NCI-H460 (cell line): ENCODE measurements around the gene SSH2. TPM values are rescaled to one million over a fixed set of nuclear protein-coding genes. Genes with fewer than 3 reads are reported as not detected.
"Not testable (repeated sequence)": the region's sequence is repeated elsewhere in the genome, so short reads cannot be mapped to it uniquely, and the experiment has no call there.

Experiments
- DNase-seq: peaks from one replicate; pipeline ENCODE4 v3.0.0-alpha.2; 2016; ENCODE audit warnings: low read depth; ENCODE audit errors: extremely low read depth
- total RNA-seq: library from RNA; depleted of rRNA; stranded (reverse); fragments of >200 nt; shearing (Covaris generic); gene quantifications from 2 replicates; pipeline ENCODE4 v1.2.3, GENCODE V29; 2014

Gene SSH2
- total RNA-seq, 1 experiment from 2014 or later: 7.6 TPM

DNA sequence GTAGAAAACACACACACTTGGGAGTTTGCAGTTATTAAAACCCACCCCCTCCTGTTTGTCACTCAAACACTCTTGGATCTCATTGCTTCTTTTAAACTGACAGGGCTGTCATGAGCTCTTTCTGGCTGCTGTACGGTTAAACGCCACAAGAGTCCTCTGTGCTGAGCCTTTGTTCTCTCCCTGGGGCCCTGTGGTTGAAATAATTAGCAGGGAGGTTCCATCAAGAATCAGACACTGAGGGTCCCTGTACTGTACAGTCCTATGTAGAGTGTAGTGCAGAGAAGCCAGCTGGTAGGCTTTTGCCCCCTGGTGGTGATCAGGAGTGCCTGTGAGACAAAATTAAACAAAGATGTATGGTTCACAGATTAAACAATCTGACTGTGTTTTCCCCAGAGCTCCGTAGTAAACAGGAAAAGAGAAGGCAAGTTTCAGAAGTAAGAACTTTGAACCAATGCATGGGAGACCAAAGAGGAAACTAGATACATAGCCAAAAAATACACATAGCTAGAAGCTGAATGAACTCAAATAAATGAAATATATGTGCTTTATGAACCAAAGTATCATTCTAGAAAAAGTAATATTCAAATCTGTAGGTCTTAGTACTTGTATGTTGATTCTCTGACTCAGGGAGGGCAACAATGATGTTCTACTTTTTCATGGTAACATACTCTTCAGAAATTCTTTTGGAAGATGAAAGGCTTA lies 1.4 kb upstream of the SSH2 start:
- peak; percentile 75 for DNase-seq

DNA sequence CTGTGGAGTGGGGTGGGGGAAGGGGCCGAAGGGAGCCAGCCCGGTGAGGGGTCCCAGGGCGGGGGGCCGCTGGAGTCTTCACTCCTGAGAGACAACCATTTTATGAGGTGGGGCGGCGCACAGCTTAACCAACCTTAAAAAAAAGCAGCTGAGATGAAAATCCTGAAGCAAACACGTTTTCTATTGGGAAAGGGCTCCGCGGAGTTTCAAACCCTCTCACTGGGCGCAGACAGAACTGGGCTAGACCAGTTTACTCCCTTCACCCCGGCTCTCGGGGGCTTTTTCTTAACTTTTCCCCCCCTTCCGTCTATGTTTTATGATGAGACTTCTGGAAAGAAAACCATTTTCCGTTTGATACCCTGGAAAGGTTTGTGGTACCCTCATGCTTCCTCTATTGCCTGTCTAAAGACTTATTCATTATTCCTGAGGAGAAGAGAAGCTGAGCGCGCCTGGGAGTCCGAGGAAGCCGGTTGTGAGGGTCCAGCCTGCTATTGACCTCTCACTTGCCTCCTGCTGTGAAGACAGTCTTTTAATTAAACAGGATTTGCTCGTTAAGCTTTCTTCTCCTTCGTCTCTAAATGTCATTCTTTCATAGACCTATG lies 482 bp upstream of the SSH2 start:
- DNase-seq: no peak

DNA sequence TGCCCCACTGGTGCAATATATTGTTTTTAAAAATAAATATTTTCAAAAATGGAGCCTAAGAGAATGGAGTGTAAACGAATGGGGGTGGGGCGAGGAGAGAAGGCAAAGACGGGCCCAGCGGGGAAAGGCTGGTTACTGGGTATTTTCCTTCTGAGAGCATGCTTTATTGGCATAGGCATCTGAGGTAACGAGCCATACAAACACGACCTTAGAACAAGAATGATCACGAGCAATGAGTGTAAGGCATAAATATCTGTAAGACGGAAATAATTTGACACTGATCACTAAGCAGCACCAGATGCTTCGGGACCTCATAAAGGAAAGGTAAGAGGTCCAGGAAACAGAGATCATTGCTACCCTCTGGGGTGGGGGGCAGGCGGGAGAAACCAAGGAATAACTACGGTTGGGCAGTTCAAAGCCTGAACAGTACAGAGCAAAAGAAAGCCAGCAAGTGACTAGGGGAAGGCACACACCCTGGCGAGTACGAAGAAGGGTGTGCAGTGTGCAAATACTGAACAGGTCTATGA lies 959 bp downstream of the SSH2 start:
- peak; percentile 14 for DNase-seq

DNA sequence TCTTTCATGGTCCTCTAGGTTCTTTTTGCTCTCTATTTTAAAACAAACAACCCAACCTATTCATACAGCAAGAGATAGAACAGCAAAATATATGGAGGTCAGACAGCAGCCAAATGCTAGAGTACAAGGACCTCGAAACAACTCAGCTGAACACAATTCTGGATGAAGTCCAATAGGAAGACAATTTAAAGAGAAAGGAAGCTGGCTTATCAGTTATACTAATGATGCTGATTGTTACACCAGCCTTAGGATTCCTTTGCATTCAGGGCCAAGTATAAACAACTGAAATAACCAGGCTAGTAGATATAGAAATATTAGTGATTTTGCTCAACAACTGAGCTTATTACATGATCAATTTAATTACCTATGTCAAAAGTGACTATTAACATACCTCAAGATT lies 2.5 kb downstream of the SSH2 start:
- DNase-seq: no peak

DNA sequence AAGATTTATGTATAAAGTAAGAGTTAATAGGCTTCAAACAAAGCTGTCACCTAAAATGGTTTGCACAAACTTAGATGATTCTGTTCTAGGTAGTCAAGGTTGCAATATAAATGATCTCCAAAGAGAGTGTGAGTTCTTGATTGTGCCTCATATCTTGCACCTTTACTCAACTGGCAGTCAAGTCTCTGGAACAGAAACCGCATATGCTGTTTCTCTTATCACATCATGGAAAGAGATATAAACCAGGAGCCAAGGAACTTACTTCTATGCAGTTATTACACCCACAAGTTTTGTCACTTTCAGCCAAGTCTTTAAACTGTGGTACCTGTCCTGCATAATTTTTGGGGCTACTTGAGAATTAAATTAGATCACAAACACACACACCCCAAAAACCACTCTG lies 5.2 kb downstream of the SSH2 start:
- no peak for DNase-seq

DNA sequence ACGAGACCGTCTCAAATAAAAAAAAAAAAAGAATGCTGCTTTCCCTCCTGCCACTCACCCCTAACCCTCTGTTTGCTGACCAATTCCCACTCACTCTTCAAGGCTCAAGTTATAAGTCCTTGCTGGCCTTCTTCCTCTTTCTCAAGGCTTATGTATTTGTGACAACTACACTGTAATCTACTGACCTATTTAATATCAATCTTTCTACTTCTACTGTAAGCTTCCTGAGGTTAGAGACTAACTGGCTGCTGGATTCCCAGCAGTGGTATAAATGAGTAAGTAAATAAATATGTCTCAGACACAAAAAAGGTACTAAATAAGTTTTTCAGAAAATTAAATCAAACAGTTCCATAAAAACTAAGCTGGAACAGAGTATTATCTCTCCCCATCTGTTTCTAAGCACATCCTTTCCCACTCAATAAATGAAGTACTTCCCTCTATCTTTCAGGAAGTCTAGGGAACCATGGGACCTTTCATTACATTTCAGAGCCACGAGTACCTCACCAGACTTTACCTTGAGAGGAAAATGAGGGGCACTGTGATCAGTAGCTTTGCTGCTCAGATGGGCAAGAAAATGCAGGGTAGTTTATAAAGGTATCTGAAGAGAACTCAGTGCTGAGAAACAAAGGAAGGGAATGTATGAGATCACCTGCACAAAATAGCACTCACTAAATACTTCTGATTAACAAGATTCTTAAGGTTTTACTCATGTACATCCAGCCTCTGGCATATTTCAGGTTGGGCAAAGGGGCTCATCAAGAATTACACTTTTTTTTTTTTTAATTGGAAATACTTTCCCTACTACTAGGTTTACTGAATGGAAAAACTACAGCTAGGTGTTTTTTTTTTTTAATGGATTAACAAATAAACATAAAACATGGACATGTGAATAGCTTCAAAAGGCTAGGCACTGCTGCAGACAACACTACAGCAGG lies 10.8 kb downstream of the SSH2 start:
- no peak for DNase-seq

DNA sequence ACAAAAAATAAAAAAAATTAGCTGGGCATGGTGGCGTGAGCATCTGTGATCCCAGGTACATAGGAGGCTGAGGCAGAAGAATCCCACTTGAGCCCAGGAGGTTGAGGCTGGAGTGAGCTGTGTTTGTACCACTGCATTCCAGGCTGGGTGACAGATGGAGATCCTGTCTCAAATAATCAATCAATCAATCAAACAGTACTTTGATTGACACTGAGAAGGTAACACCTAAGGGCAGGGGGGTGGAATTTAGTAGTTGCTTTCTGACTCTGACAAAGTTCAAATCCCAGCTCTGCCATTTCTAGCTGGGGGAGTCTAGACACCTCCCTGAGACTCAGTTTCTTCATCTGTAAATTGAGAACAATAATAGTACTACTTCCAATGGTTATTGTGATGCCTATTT lies 12.0 kb downstream of the SSH2 start:
- DNase-seq: no peak

DNA sequence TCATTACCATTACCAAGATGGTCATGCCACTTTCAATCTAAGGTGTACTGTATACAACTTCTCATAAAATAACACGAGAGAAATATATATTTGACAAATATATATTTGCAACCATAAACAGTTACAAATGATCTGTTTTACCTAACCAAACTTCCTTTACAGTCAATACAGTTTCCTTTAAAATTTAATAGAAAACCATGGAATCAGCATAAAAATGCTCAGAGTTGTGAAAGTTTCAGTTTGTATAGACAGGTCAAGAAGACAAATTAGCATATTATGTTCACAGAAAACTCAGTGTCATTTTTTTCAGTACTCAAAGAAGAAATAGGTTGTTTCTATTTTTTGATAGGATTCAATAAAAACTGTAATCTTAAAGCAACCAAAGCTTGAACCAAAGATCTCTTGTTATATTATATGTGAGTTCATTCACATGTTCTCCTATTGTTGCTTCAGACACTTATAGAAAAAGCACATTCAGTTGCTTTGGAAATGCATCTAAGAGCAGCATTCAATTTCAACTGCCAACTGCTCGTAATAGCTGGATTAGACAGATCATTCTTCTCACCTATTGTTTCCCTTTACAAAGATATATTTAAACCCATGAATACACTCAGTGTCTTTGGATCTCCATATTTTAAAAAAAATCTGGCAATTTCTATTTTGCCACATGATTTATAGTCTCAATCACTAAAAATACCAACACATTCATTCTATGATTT lies 15.1 kb downstream of the SSH2 start:
- DNase-seq: no peak

DNA sequence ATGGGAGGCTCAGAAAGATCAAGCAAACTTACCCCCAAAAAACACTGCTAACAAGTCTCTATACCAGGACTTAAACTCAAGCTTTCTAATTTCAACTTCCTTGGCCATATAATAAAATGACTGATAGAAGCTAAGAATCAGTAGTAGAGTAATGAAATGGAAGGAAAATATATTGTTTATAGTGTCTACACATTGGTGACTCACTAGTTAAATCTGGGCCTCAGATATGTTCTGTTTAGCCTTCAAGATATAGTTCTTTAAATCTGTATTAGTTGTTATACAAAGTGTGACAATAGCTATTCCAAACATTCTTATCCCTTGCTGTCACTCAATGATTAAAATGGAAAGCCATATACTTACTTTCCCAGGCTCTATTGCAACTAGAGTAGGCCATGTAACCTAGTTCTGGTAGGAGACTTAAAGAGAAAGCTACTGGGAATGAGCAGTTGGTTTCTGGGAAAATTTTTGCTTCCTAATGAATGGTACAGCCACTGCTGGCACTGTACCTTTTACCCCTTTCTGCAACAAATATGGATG lies 18.3 kb downstream of the SSH2 start:
- DNase-seq: no peak

DNA sequence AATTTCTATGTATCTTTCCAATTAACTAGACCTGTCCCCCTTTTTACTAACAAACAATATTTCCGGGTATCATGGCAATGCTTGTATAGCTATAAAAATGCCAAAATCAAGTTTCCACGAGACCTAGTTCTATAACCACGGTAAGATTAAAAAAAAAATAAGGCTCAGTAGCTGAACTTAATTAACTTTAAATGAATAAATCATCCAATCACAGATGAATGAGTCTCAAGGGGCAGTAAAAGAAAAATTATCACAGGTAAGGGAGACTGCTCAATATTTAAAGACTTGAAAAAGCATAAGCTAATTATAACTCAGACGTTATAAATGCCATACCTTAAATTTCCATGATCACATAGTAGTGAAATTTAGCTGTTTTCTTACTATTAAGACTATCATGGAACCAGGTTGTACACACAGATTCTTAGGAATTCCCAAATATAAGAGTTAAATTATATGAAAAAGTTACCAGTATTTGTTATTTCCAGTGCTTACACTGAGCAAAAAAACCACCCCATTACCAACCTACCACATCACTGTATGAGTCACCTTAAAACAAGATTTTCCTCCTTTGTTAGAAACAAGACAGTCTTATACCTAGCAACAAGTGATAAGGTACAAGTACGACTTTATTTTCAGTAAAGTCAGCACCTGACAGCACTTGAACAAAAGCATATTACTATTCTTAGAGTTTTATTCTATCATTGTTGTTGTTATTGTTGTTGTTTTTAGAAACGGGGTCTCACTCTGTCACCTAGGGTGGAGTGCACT lies 20.6 kb downstream of the SSH2 start:
- no peak for DNase-seq

DNA sequence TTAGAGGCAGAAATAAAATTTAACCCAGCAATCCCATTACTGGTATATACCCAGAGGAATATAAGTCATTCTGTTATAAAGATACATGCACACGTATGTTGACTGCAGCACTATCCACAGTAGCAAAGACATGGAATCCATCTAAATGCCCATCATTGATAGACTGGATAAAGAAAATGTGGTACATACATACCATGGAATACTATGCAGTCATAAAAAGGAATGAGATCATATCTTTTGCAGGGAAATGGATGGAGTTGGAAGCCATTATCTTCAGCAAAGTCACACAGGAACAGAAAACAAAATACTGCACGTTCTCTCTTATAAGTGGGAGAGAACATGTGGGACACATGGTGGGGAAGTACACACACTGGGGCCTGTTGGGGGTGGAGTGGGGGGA lies 23.1 kb downstream of the SSH2 start:
- DNase-seq: no peak

DNA sequence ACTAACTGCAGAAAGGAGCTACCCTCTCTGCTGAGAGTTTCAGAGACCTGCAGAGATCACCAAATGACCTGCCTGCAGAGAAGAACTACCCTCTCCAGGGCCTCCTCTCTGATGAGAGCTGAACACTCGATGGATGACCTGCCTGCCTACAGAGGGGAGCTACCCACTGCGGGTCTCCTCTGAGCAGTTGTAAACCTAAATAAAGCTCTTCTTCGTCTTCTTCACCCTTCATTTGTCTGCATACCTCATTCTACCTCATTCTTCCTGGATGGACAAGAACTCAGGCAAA lies 24.2 kb downstream of the SSH2 start:
- DNase-seq: no peak

DNA sequence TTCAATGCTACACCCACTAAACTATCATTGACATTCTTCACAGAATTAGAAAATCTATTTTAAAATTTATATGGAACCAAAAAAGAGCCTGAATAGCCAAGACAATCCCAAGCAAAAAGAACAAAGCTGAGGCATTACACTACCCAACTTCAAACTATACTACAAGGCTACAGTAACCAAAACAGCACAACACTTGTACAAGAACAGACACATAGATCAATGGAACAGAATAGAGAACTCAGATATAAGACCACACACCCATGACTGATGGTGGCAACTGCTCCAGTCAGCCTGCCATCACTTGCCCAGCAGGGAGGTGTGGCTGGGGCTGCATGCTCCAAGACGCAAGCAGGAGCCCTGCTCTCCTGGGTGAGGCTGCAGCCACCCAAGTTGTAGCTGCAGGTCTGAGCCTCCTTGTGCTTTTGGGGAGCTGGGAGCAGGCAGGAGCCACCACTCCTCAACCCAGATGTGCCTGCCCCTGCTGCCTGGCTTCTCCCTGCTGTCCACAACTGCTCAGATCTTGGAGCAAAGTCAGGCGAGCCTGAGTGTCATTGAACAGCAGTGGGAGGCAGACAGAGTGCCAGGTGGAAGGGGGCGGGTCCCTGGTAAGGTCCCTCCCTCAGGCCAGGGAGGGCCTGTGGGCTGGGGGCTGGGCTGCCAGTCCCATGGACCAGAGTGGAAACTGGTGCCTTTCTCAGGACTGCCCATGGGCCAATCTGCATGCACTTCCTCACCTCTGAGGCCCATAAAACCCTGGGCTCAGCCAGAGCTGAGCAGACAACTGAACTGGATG lies 24.7 kb downstream of the SSH2 start:
- no peak for DNase-seq

DNA sequence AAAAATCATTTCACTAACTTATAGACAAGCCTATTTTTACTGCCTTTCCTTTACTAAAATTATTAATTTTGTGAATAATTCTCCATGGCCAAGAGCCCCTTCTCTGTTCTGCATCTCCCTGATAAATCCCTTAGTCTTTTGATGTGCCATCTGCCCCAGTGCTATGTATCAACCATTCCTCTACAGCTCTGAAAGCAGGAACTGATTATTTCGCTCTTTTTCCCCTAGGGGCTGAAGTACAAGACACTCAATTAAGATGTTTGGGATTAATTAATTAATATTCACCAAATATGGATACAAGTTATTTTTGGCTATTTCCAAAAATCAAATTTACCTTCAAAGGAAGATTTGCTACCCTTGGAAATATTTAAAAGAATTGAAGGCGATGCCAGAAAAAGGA lies 26.6 kb downstream of the SSH2 start:
- no peak for DNase-seq

DNA sequence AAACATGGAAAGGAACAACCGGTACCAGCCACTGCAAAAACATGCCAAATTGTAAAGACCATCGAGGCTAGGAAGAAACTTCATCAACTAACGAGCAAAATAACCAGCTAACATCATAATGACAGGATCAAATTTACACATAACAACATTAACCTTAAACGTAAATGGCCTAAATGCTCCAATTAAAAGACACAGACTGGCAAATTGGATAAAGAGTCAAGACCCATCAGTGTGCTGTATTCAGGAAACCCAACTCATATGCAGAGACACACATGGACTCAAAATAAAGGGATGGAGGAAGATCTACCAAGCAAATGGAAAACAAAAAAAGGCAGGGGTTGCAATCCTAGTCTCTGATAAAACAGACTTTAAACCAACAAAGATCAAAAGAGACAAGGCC lies 32.9 kb downstream of the SSH2 start:
- DNase-seq: not testable (repeated sequence)

DNA sequence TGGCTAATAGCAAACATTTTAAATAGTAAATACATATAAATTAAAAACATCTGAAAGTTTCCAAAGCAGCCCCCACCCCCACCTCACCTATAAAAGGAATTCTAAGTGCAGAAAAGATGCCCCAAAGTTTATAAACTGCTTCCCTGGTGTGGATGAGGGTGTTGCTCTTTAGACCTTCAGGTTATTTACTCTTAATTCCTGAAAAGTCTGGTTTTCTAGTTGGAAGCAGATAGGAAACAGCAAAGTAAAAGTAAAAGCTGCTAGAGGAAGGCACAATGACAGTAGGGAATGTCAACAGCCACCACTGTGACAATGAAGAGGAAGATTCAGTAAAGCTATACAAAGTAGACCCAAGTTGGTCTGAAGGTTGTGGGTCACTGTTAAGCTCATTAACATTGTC lies 37.8 kb downstream of the SSH2 start:
- no peak for DNase-seq

DNA sequence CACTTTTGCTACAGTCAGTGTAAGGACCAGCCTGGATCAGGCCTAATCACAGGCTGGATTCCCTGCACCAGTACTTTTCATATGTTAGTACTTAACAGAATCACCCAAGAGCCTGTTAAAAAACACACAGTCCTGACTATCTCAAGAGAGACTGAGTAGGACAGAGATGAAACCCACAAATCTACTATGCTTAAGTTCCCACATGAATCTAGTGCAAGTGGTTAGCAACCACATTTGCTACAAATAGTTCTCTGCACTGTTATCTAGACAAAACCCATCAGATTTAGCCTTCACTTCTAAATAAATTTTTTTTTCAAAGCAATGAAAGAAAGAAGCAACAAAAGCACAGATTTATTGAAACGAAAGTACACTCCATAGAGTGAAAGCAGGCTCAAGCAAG lies 38.9 kb downstream of the SSH2 start:
- DNase-seq: no peak

DNA sequence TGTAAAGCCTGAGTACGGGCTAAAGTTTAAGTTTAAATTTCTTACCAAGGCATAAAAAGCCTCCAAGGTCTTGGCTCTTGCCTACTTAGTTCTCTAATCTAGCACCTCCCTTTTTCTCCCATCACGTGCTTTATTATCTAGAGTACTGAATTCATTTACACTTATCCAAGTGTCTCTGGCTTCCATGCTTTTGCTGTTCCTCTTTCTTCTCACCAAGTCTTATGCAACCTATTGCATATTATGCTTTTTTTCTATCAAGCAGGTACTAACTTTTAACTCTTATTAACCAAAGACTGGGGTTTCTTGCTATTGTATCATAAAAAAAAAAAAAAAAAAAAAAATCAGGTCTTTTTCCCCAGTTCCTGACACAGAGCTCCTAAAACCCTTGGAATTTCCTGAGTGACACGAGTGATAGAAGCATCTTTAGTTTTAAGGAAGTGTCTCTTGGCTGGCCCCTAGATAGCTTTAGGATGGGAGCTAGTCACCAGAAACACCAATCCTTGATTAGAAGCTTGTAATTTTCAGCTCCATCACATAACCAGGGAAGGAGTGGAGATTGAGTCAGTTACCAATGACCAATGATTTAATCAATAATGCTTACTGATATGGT lies 44.9 kb downstream of the SSH2 start:
- DNase-seq: no peak

DNA sequence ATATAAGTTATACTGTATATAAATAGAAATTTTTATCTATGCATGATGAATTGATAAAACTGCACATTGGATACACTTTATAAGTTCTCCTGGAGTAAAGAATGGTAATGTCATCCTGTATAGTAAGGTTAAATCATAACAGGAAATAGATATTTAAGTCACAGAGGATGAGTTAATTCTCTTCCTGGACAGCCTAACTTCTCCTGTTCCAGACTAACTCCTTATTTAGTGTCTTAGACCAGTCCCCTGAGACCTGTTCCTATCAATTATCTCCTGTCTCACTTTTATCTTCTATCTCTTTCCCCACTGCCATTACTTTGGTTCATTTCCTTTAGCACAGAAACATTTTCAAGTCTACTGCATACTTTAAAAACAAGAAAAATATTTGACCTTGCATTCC lies 46.5 kb downstream of the SSH2 start:
- no peak for DNase-seq
